Activated CD8-positive, alpha-beta memory T cell treated with anti-CD3 and anti-CD28 coated beads, Interleukin-2, amount 50 U/mL, for 1 hour (primary cell): ENCODE measurements around the gene SHISA5.
A peak's percentile ranks its signal among the peaks of the same experiment; 100 is the strongest.
"Not testable (repeated sequence)": the region's sequence is repeated elsewhere in the genome, so short reads cannot be mapped to it uniquely, and the experiment has no call there.

Experiments used
- DNase-seq: peaks from one replicate; pipeline ENCODE4 v3.0.0-alpha.2; 2020; ENCODE audit errors: extremely low read depth

The SHISA5 gene

DNA sequence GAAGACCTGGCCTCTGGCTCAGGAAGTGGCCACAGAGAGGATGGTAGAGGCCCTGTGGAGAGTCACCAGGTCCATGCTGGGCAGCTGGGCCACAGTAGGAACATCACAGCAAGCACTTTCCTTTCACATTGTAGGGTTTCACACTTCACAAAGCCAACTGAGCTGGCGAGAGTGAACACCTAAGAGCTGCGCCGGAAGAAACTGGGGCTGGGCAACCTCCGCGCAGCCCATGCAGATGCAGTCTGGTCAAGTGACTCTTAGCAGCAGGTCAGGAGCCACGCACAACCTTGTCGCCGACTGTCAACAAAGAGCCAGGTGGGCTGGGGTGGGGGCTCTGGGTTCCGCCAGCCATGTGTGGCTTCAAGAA is 15.3 kb upstream of the SHISA5 start:
- DNase-seq, result no peak

DNA sequence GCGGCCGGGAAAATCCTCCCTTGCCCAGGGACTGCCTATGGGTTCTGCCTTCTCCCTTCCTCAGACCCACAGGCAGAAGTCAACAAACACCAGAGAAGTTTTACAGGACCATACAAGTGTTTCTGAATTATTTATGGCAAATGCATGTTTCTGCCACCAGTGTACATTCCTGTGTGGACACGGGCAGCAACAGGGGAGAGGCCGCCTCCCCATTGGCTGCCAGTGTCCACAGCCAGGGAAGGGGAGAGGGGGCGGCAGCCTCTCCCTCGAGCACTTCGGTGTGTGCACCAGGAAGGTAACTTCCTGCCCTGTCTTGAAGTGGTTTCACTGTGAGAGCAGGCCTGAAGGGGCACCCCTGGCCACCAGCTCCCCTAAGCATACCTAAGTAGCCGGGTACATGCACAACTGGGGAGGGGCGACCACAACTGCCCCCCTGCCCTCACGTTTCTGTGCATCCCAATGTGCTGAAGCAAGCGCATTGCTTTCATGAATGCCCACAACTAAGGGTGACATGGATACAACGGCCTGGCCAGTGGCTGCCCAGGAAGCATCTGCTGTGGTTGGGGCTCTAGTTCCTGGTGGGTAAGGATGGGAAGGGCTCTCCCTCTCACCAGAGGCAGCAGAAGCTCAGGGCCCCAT is 14.8 kb upstream of the SHISA5 start:
- no peak for DNase-seq

DNA sequence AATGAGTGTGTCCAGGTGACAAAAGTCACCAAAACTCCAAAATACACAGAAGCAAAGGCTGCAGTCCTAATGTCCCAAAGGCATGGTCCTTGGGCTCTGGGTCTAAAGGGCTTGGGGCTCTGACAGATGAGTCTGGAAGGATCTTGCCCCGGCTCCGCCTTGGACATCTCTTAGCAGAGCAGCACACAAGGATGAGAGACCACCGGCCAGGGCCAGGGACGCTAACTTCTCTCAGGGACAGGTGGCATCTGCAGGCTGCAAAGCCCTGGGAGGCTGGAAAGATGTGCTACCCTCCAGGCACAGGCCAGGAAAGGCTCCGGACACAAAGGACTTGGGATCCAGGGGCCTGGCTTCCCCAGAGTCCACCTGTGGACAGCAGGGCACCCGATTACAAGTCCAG is 14.1 kb upstream of the SHISA5 start:
- no peak for DNase-seq

DNA sequence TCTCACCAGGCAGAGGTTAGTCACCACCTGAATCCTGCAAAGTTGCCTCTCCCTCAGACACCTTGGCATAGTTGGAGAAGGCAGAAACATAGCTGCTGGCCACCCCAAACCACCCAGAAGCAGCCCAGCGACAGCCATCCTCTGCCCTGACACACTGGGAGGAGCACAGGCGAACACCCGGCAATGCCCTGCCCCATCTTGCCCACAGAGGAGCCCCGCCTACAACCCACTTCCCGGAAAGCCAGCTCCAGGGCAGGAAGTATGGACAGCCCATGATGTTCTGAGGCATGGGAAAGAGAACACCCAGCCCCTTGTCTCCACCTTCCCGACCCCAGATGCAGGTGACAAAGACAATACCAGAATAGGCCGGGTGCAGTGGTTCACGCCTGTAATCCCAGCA is 12.6 kb upstream of the SHISA5 start:
- DNase-seq, result no peak

DNA sequence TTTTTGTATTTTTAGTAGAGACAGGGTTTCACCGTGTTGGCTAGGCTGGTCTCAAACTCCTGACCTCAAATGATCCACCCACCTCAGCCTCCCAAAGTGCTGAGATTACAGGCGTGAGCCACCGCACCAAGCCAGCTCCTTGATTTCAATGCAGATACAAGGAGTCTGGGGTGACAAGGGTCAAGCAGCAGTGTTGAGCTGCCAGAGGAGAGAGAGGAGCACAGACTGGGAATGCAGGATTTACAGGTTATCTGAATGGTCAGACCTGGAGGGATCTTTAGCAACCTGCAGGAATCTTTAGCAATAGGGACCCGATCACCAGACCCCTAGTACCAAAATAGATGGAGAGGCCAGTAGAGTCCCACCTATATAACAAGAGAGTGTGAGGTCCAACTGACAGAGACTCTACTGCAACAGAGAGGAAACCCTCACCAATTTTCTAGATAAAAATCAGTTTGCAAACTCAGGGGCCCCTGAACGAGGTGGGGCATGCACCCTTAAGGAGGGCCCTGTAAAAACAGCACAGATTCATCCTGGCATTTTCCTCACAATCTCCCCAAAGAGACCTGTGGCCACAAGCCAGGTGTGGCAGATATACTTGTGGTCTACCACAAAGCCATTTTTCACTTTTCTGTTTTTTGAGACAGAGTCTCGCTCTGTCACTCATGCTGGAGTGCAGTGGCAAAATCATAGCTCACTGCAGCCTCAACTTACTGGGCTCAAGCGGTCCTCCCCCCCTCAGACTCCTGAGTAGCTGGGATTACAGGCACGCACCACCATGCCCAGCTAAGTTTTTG is 10.7 kb upstream of the SHISA5 start:
- no peak for DNase-seq

DNA sequence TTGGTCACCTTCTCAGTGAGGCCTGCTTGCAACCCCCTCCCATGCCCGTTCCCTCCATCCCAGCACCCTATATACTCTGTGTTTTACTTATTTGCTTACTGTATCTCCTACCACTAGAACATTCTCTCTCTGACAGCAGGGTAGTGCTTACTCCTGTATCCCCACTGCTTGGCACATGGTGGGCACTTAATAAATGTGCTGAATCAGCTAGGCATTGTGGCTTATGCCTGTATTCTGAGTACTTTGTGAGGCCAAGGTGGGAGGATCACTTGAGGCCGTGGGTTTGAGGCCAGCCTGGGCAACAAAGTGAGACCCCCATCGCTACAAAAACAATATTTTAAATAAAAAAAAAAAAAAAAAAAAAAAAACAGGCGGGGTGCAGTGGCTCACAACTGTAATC is 7.6 kb upstream of the SHISA5 start:
- no peak for DNase-seq

DNA sequence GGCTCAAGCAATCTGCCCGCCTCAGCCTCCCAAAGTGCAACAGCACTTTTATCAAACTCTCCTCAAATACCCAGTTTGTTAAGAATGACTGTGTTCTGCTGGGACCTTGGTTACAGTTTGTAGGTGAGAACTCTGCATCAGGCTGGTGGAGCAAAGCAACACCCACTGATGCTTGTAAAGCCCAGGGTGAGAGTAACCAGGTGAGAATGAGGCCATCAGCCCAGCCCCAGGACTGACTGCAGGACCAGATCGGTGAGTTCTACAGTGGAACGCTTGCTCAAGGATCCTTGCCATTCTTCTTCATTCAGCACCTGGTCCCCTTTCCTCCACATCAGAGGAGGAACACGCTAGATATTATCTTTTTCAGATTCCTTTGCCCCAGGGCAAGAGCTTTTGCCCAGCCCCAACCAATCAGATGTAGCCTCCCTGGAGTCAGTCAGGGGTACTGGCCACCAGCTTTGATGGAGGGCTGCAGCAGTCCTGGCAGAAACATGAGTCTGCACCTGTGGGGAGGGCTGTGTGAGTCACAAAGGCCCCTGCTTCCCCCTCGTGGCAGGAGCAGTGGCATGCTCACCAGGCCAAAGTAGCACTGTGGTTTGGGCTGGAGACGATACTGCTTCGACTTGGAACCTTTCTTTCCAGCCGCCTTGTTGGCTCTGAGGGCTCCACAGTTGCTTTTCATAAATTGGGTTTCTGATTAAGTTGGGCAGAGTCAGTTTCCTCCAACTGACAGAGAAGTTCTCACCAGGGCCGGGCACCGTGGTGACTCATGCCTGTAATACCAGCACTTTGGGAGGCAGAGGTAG is 3.5 kb upstream of the SHISA5 start:
- DNase-seq, result peak; percentile 51

DNA sequence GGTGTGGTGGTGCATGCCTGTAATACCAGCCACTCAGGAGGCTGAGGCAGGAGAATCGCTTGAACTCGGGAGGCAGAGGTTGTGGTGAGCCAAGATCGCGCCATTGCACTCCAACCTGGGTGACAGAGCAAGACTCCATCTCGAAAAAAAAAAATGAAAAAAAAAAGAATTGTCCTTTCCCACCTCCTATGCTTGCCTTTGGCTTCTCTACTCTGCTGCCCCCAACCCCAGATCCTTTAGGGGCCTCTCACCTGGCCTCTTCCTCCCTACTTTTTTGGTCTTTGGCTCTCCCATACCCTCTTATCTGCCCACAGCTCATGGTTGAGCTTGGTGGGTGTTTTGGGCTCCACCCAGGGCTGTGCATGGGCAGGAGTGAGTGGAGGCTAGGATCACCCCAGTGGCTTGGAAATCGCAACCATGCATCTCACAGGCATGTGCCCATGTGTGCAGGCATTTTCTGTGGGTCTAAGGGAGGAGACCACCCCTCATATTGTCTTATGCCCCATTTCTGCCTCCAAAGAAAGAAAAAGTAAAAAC is 2.1 kb upstream of the SHISA5 start:
- no peak for DNase-seq

DNA sequence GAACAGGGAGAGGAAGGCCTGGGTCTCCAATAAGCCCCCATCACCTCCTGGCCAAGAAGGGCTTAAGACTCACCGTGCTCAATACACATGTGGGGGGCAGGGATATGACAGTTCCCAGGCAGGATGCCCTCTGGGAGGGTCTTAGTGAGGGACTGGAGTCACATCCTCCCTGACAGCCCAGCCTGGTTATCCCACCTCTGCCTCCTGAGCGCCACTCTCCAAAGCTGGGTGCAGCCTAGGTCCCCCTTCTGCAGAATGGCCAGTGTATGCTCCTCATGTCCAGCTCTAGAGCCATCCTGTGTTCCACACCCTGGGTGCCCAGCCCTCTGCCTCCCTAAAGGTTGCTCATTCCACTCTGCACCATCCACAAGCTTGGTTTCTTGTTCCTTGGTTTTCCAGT is 1.2 kb upstream of the SHISA5 start:
- DNase-seq, result no peak

DNA sequence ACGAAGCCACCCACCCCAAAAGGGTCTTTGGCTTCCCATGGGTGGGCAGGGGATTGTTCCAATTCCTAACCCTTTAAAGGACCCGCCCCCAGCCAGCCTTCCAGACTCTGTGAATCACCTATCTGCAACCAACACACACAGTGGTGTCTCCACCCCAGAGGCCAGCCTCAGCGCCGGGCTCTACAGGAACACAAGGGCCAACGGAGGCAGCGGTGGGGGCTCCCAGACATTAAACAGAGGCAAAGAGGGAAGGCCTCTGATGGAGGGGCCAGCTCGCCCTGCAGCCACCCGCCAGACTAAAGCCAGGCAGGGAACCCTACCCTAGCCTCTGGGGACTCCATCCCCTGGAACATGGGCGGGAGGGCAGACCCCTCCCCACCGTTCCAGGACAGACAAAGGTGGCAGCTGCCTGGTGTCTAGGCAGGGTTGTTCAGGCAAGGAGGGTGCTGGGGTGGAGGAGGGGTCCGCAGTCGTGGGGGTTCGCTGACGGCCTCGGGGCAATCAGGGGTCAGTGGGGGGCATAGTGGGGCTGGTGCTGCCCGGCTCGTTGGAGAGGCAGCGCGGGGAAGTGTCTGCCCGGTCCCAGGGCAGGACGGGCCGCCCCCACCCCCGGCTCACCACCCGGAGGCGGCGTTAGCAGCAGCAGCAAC is 448 bp downstream of the SHISA5 start:
- DNase-seq, result no peak

DNA sequence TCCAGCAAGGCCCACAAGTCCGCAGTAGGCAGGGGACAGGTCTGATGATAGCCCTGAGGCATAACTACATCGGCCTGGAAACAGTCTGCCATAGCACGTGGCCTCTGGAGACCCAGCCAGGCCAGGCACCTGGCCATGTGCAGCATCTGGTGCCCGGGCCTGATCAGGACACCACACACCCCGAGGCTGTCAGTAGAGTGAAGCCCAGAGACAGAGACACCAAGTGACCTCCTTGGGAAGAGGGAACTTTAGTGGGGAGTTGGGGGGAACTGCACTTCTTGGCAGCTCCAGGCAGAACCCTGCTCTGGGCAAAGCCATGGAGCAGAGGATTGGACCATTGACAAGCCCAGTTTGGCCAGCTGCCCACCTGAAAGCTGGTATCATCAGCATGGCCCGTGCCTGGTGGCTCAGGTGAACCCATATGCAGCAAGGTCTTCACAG is 1.2 kb downstream of the SHISA5 start:
- no peak for DNase-seq

DNA sequence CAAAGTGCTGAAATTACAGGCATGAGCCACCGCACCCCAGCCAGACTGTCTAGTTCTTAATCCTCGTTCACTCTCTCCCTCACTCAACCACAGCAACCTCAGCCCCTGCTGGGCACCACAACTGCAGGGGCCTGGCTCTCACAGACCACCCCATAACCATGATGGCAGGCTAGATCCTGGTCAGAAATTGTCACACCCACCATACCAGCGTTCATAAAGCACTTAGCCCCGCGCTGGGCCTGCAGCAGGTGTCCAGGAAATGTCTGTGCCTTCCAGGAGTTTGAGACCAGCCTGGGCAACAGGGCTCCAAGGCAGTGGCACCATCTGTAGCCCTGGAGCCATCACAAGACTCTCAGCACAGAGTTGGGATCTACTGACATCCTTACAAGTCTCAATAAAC is 1.9 kb downstream of the SHISA5 start:
- DNase-seq, result no peak

DNA sequence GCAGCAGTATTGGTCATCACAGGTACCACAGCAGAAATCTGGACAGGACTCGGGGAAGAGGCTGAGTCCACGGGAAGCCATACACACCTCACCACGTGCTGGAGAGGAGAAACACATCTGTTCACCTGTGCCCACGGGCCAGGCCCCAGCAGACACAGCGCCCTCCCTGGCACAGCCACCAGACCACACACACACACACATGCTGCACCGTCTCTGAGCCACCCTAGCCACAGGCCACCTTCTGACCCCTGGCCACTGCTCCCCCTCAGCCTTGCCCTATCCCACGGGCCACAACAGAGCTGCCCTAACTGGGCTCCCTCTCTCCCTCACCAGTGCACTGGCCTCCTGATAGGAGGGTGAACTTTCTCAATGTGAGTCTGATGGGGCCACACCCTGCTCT is 2.8 kb downstream of the SHISA5 start:
- DNase-seq, result no peak

DNA sequence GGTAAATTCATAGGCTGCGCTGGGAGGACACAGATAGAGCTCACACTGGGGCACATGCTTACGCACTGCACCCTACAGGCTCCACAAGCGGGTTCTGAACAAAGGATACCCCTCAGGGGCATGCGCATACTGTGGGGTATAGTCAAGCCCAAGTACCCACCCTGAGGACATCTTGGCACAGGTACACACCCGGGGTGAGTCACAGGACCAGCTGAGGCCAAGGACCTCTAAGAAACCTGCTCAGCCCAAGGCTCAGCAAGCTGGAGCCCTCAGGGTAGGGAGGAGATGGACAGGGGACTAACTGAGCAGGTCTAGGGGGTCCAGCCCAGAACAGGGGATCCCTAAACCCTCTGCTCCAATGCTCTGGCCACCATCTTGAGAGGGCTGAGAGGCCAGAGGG is 3.3 kb downstream of the SHISA5 start:
- DNase-seq, result no peak

DNA sequence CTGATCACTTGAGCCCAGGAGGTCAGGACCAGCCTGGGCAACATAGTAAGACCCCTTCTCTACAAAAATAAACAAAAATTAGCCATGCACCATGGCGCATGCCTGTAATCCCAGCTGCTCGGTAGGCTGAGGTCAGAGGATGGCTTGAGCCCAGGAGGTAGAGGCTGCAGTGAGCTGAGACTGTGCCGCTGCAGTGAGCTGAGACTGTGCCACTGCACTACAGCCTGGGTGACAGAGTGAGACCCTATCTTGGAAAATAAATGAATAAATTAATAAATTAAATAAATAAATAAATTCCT is 10.8 kb downstream of the SHISA5 start:
- no peak for DNase-seq

DNA sequence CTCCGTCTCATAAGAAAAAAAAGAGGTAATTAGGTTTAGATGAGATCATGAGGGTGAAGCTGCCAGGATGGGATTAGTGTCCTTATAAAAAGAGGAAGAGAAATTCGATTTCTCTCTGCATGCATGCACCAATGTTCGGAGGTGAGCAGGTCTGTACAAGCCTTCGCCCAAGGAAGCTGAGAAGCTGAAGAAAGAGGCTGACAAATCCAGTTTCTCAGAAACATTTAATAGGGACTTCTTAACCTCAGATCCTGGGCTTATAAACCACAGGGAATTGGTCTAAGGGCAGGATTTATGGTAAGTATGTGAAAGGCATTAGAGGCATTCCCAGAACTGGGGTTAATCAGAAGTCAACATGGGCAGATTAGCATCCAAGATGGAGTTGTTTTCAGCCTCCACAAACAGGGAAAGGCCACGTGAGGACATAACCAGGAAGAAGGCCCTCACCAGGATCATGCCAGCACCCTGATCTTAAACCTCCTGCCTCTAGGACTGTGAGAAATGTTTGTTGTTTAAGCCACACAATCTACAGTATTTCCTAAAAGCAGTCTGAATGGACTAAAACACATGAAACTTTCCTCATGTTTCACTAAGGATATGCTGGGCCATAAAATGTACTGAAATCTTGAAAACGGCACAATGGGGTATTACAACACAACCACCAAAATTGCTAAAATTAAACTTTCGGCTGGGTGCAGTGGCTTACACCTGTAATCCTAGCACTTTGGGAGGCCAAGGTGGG is 11.3 kb downstream of the SHISA5 start:
- no peak for DNase-seq

DNA sequence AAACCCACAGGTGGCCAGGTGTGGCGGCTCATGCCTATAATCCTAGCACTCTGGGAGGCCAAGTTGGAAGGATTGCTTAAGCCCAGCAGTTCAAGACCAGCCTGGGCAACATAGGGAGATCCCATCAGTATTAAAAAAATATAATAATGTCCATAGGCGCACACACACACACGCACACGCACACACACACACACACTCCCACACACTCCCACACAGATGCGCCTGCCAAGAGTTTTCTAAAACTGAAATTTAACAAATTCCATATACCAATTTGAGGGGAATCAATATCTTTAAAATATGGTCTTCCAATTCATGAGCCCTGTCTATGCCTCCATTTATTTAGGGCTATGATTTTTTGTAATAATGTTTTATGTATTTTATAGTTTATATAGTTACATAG is 17.0 kb downstream of the SHISA5 start:
- DNase-seq, result no peak

DNA sequence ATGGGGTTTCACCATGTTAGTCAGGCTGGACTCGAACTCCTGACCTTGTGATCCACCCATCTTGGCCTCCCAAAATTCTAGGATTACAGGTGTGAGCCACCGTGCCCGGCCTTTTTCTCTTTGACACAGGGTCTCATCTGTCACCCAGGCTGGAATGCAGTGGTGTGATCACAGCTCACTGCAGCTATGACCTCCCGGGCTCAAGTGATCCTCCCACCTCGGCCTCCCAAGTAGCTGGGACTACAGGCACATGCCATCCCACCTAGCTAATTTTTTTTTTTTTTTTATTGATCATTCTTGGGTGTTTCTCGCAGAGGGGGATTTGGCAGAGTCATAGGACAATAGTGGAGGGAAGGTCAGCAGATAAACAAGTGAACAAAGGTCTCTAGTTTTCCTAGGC is 21.2 kb downstream of the SHISA5 start:
- not testable (repeated sequence) for DNase-seq

DNA sequence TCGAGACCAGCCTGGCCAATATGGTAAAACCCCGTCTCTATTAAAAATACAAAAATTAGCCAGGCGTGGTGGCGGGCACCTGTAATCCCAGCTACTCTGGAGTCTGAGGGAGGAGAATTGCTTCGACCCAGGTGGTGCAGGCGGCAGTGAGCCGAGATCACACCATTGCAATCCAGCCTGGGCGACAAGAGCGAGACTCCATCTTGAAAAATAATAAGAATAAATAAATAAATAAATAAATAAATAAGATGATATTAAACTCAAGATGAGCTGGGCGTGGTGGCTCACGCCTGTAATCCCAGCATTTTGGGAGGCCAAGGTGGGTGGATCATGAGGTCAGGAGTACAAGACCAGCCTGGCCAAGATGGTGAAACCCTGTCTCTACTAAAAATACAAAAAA is 23.1 kb downstream of the SHISA5 start:
- DNase-seq, result not testable (repeated sequence)

DNA sequence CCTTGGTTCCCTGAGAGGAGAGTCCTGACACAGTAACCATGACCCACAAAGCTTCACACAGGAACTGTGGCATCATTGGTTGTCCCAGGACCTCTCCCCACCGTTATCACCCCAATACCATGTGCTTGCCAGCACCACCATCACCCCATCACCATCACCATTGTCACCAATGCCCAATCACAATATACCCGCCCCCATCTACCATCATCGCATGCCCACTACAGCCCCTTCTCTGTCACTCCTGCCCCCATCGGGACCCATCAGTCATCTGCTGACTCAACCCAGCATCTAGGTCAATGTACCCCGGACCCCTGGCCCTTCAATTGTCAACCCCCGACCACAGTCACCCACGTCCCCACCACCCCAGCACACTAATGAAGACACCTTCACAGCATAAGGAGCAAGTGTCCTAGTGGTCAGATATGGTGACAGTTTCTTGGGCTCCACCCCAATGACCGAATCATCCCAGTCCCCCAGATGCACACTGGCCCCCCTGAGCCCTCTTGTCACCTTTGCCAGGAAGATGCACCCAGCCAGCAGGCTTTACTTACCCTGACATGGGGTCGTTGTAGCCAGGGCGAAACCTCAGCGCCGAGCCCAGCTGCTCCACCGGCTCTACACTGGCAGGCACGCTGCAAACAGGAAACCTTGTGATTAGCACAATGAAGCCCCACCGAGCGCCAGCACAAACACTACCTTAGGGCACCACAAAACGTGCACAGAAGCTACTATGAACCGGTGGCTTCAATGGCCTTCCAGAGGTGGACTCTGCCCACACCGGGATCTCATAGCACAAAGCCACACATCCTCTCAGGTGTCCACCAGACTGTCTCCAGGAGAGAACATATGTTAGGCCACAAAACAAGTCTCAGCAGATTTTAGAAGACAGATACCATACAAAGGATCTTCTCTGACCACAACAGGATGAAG is 25.1 kb downstream of the SHISA5 start:
- no peak for DNase-seq
